NCI-H2227 (cell line): Measurements from ENCODE around the gene PHLDB1.
A peak's percentile ranks its signal among the peaks of the same experiment; 100 is the strongest.

ENCODE experiments used
- DNase-seq: peaks from one replicate; lab custom pipeline; 2025; ENCODE audit not compliant: unreplicated experiment; lab: John Stamatoyannopoulos, UW

The PHLDB1 gene

GRCh38 chr11:118636569-118637290, 29.3 kb downstream of the PHLDB1 start:
- no peak for DNase-seq

- no peak for DNase-seq
Observed at GRCh38 chr11:118638726-118639125, 31.3 kb downstream of the PHLDB1 start.

DNA sequence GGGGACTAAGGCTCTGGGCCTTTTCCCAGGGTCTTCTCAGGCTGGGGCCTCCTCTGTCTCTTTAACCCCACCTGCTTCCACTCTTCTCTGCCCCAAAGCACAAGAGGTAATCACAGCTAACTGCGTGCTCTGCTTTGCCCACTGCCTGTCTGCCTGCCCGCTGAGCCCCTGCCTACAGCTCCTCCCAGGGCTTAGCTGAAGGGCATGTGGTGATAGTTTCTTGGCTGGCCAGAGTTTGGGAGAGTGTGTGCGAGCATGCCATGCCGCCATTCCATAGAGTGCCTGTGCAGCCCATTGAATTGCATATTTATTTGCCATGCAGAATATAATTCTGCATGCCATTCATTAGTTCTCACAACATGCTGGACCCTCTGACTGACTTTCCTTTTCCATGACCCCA, 32.5 kb downstream of the PHLDB1 start:
- no peak for DNase-seq

GRCh38 chr11:118640332-118641154, 33.1 kb downstream of the PHLDB1 start:
- DNase-seq = no peak

DNA sequence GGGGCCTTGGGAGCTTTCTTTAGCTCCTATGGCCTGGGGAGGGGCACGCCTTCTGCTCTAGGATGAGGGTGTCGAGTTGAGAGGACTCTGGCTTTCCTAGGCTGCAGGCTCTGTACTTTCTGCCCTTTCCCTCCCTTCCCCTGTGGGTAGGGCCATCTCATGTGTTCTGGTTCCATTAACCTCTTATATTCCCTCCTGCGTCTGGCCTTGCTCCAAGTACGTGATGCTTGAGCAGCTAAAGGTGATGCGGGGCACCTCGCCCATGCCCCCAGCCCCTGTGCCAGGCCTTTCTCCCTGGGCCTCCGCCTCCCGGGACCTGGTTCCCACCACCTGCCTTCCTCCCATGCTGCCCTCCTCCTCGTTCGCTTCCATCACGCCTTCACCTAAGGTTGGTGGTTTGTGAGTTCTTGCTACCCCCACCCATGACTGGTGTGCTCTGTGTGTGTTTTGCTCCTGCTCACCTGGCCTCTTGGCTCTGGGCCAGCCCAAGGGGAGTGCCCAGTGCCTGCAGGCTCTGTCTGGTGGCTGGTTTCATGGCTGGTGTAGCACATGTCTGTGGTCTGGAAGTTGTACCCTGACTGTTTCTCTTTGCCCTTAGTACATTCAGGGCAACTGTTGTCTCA, 34.1 kb downstream of the PHLDB1 start:
- no peak for DNase-seq

DNA sequence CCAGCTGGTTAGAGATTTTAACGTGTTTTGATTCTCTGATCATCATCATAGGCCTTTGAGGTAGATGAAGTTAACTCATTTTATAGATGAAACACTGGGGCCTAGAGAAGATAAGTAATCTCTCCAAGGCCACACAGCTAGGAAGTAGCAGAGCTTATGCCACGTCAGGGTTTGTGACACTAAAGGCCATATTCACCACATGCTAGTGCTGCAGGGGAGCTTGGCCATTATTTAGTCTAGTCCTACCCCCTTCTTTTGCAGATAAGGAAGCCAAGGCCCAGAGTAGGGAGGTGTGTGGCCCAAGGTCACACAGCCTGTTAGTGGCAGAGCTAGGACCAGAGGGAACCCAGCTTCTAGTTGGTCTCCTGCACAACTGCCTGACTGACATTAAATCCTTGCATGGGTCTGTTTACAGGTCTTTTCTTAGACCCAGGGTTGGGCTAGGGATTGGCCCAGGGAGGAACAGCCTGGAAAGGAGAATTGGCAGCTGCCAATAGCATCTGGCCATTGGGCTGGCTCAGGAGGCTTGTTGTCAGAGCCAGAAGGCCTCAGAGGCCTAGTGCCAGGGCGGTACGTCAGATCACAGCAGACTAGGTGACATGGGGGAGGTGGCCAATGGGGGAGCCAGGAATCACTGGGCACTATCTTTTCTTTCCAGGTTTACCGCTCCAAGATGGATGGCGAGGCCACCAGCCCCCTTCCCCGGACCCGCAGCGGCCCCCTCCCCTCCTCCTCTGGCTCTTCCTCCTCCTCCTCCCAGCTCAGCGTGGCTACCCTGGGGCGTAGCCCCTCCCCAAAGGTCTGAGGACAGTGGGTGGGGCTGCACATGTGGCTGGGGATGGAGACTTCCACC, 36.0 kb downstream of the PHLDB1 start:
- no peak for DNase-seq

DNA sequence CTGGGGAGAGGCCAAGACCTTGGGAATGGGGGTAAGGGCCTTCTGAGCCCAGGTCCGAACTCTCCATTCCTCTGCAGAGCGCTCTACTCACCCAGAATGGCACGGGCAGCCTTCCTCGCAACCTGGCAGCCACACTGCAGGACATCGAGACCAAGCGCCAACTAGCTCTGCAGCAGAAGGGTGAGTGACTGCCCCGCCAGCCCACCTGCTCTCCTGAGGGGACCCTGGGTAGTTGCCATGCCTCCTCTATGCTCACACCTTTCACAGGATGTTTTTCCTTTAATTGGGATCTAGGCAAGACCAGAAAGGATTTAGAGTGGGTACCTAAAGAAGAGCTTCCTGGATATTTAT, 36.6 kb downstream of the PHLDB1 start:
- DNase-seq = no peak

DNA sequence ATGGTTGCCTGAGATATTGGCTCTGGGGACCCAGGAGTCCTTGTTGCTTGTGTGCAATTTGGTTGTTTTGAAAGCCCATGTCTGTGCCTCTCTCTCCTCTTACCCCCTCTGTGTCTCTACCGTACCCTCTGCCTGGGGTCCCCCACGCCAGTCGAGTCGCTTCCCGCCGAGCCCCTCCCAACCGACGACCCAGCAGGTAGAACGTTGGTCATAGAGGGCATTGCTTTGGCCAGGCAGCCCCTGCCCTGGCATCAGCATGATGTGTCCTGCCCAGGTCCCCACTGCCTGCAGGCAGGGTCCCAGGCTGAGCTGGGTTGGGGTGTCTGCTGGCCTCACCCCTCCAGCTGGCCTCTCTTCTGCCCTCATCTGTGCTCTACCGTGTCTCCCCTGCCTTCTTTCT, 37.1 kb downstream of the PHLDB1 start:
- DNase-seq = no peak

DNA sequence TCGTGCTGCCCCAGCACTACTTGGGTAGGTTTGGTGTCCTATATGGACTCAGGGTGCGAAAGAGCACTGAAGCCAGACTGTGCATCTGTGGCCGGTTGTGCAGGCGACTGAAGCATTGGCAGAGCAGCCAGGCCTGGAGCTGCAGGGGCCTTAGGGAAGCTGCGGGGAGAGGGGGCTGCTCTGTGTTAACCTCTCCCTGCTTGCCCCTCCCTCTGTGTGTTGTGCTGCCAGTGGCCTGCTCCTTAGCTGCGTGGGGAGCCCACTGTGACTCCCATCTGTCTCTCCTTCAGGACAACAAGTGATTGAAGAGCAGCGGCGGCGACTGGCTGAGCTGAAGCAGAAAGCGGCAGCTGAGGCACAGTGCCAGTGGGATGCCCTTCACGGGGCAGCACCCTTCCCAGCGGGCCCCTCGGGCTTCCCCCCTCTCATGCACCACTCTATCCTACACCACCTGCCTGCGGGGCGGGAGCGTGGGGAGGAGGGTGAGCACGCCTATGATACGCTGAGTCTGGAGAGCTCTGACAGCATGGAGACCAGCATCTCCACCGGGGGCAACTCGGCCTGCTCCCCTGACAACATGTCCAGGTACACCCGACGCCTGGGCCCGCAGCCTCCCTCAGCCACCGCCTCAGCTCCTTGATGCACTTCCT, 37.8 kb downstream of the PHLDB1 start:
- no peak for DNase-seq

DNA sequence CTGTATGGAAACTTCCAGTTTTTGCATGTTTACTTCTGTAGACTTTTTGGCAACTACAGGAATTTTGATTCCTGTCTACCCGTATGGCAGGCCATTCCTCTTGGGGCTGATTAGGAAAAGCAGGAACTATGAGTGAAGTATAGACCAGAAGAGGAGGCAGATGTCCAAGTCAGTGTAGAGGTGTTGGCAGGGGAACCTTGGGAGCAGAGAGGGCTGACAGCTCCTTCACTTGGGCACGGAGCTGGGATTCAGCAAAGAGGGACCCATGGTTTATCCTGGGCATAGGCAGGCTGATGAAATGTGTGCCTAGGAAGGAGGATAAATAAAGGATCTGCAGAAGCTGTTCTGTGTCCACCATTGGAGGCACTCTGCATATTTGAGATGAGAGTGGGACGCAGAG, 39.0 kb downstream of the PHLDB1 start:
- no peak for DNase-seq

GRCh38 chr11:118648291-118648690, 40.9 kb downstream of the PHLDB1 start:
- no peak for DNase-seq

DNA sequence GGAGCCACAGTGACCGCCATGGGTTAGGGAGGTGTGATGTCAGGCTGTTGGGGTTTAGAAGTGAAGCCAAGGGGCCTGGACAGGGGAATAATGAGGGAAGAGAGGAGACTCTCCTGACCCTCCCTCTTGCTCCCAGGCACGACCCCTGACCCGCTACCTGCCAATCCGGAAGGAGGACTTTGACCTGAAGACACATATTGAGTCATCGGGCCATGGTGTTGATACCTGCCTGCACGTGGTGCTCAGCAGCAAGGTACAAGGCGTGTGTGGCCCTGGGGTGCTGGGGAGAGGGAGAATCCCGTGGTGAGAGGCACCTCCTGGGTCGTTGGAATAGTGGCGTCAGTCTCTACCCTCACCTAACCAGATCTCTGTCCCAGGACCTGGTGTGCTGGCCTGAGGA, 42.5 kb downstream of the PHLDB1 start:
- DNase-seq = no peak

GRCh38 chr11:118650366-118650765, 43.0 kb downstream of the PHLDB1 start:
- DNase-seq = no peak

DNA sequence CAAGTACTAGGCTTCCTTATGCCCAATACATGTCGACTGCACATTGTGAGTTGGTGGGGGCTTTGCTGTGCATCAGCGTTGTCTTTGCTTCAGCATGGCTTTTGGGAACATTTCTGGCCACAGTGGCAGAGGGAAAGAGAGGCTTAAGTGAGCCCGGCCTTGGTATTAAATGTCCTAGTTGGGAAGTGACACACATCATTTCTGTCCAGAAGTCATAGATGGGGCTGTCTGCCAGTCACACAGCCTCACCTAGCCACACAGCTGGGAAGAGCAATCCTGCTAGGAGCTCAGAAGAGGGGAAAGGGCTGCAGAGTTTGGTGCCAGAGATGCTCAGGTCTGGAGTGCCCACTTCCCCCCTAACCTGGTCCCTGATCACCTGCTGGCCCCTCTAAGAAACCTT, 44.4 kb downstream of the PHLDB1 start:
- no peak for DNase-seq

GRCh38 chr11:118652681-118653181, 45.3 kb downstream of the PHLDB1 start:
- no peak for DNase-seq

DNA sequence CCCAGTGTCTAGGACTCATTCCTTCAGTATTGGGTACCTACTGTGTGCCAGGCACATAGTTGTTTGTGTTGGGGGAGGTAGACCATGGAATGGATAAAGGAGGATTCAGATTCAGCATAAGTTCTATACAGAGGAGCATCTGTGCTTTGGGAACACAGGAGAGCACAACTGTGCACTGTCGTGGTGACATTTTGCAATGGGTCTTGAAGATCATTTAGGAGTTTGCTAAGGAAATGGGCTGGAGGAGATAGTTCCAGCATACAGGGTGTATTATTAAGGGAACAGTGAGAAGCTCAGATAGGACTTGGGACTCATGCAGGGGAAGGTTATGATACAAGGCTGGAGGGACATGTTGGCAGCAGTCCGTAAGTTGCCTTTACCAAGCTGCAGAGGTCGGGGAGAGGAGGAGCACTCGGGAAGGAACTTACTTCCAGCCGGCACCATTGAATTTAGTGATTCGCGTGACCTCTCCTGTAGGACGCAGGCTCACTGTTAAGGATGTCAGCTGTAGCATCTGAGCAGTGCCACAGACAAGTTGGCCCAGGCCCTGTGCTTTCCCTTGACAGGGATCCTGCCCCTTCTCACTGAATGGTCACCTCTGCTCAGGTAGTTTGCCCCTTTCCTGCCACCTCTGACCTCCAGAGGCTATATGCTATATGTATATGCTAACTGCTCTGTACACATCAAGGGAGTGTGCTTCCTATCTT, 46.4 kb downstream of the PHLDB1 start:
- DNase-seq = no peak

DNA sequence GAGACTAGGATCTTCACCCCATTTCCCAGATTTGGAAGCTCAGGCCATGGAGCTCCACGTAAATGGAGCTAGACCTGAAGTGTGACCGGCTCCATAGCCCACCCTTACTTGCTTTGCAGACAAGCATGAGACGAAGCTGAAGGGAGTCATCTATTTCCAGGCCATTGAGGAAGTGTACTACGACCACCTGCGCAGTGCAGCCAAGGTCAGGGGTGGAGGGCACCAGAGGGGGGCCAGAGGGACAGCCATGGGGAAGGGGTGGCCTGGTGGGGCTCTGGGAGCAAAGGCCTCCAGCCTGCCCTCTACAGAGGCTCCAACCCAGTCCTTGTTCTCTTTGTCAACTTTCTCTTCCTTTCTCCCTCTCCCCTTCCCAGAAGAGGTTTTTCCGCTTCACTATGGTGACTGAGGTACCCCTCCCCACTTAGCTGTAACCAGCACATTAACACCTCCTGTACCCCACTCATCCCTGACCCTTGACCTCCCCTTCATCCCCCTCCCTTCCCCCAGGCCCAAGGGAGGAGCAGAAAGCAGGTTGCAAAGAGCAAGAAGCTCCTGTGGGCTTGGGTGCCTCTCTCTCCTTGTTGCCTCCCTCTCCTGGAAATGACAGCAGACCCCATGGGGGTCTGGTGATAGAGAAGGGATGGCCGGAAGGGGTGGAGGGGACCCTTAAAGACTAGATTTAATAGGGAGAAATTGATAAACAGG, 48.2 kb downstream of the PHLDB1 start:
- no peak for DNase-seq

- no peak for DNase-seq
Observed at GRCh38 chr11:118656563-118657165, 49.2 kb downstream of the PHLDB1 start.

DNA sequence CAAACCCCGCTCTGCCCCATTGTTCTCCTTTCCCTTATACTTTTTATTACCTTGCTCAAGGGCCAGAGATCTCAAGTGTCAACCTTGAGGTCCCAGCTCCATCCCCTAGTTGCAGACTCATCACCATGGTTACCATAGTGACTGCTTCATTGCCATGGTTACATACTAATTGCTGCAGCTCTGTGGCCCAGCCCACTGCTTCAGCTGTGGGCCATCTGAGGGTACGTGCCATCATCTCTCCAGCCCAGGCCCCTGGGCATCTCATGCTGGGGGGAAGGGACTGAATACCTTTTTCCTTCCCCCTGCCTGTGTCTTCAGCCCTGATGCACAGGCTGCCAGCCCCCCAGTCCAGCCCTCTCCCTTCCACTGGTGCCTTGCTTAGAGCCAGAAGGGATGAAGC, 49.8 kb downstream of the PHLDB1 start:
- peak; percentile 87 for DNase-seq
